Measurements from ENCODE around the gene PRDX4. TPM values are rescaled to one million over a fixed set of nuclear protein-coding genes. Genes with fewer than 3 reads are reported as not detected.

The PRDX4 gene
- total RNA-seq, 2 donors from 2014 or later = 62.2 to 117 TPM

DNA sequence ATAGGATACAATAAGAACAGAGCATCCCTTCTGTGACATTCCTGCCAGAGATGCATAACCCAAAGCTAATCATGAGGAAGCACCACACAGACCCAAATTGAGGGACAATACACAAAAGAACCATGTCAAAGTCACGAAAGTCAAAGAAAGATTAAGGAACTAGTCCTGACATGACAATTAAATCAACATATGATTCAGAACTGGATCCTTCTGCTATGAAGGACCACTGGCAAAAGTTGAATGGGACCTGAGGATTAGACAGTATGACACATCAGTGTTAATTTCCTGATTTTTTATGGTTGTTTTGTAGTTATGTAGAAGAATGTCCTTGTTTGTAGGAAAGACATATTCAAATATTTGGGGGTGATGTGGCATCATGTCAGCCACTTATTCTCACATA lies 61.9 kb downstream of the PRDX4 start:
- no peaks in the 10 kb centered on the region for H3K36me3 ChIP-seq
- DNase-seq (ENCODE audit: low spot score) (no peak), ATAC-seq (ENCODE audit: insufficient number of reproducible peaks, low FRiP score, low read depth) (no peak)
- H3K9me3 ChIP-seq = no peaks in the 10 kb centered on the region
- no peak overlapping the region for H3K4me3 ChIP-seq
- H3K27ac ChIP-seq = no peak overlapping the region
- H3K27me3 ChIP-seq (replicated peaks; ENCODE audit: insufficient read depth) = no peaks in the 10 kb centered on the region
- H3K4me1 ChIP-seq (ENCODE audit: control insufficient read depth in 1 of 2, low read depth in 2 of 2) = no peaks in the 10 kb centered on the region
- no peak for TF ChIP-seq CTCF (IDR thresholded peaks at IDR 0.05)

DNA sequence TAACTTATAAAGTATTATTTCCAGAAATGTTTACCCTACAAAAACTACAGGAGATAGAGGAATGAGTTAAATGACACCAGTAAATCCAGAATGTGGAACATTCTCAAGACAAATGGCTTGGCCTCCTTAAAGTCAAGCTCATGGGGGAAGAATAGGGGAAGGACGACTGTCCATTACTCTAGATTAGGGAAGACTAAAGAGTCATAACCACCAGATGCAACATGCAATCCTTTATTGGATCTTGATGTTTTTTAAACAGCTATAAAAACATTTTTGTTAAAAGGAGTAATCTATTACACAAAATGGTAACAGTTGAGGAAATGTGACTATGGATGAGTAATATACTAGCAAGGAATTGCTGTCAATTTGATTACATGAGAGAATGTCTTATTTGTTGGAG lies 64.7 kb downstream of the PRDX4 start:
- H3K9me3 ChIP-seq = no peaks in the 10 kb centered on the region
- no peak for ATAC-seq (ENCODE audit: insufficient number of reproducible peaks, low FRiP score, low read depth)

DNA sequence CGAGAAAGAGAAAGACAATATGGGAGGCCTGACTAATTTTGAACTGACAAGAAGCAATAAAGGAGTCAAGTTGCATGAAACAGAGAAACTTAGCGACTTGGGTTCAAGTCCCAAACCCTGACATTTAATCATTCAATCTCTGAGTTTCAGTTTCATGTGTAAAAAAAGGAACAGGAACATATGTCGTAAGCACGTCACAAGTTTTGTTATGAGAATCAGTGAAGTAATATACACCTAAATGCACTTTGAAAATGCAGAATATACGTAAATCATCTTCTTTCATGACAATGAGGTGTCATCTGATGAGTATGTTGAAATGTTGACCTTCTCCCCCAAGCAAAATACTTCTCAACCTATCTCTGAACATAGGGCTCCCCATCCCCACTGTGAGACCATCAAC lies 65.4 kb downstream of the PRDX4 start:
- H3K9me3 ChIP-seq = no peaks in the 10 kb centered on the region
- H3K27me3 ChIP-seq (replicated peaks; ENCODE audit: insufficient read depth) = no peaks in the 10 kb centered on the region
- no peaks in the 10 kb centered on the region for H3K36me3 ChIP-seq
- H3K27ac ChIP-seq = no peak overlapping the region
- no peaks in the 10 kb centered on the region for H3K4me1 ChIP-seq (ENCODE audit: control insufficient read depth in 1 of 2, low read depth in 2 of 2)
- ATAC-seq (ENCODE audit: insufficient number of reproducible peaks, low FRiP score, low read depth) (no peak), DNase-seq (ENCODE audit: low spot score) (no peak)
- no peak overlapping the region for H3K4me3 ChIP-seq
- TF ChIP-seq CTCF (IDR thresholded peaks at IDR 0.05) = no peak

More for the DNA sequence above, 64.7 kb downstream of the PRDX4 start:
- no peak overlapping the region for H3K4me3 ChIP-seq
- H3K27me3 ChIP-seq (replicated peaks; ENCODE audit: insufficient read depth) = no peaks in the 10 kb centered on the region
- TF ChIP-seq CTCF (IDR thresholded peaks at IDR 0.05) = no peak
- DNase-seq (ENCODE audit: low spot score) = no peak
- no peaks in the 10 kb centered on the region for H3K36me3 ChIP-seq
- no peaks in the 10 kb centered on the region for H3K4me1 ChIP-seq (ENCODE audit: control insufficient read depth in 1 of 2, low read depth in 2 of 2)
- no peak overlapping the region for H3K27ac ChIP-seq

Other genes with a start within 250 kb of the PRDX4 start
- 10 to 100 TPM; 57.7 to 62.5 TPM for gene ACOT9, start 75.8 kb downstream of the PRDX4 start, total RNA-seq
- gene SAT1, start 115.7 kb downstream of the PRDX4 start, total RNA-seq = 100 to 1,000 TPM; 660 to 763 TPM
- gene APOO, start 240.4 kb downstream of the PRDX4 start, total RNA-seq = 1 to 10 TPM; 1.5 to 5.1 TPM
- not detected for gene CXorf58, start 240.5 kb downstream of the PRDX4 start, total RNA-seq